ENCODE data around the gene HSD3B7.

- TF ChIP-seq, protein P1, sequence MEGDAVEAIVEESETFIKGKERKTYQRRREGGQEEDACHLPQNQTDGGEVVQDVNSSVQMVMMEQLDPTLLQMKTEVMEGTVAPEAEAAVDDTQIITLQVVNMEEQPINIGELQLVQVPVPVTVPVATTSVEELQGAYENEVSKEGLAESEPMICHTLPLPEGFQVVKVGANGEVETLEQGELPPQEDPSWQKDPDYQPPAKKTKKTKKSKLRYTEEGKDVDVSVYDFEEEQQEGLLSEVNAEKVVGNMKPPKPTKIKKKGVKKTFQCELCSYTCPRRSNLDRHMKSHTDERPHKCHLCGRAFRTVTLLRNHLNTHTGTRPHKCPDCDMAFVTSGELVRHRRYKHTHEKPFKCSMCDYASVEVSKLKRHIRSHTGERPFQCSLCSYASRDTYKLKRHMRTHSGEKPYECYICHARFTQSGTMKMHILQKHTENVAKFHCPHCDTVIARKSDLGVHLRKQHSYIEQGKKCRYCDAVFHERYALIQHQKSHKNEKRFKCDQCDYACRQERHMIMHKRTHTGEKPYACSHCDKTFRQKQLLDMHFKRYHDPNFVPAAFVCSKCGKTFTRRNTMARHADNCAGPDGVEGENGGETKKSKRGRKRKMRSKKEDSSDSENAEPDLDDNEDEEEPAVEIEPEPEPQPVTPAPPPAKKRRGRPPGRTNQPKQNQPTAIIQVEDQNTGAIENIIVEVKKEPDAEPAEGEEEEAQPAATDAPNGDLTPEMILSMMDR (IDR thresholded peaks at IDR 0.05), result no peak
- no peak for TF ChIP-seq POLR2A (IDR thresholded peaks at IDR 0.05)
Observed at GRCh38 chr16:30974348-30974747, 10.7 kb upstream of the HSD3B7 start.

Measured in Peyer's patch (tissue), 4 donors.